GM15510 (cell line): ENCODE measurements around the gene FRMPD1.

Experiments
- POLR2A ChIP-seq: IDR thresholded peaks from 3 replicates; pipeline ENCODE4 v1.6.1; 2011; ENCODE audit warnings: borderline replicate concordance; ENCODE audit not compliant: insufficient read length; ENCODE audit errors: extremely low read depth

FRMPD1 gene

DNA sequence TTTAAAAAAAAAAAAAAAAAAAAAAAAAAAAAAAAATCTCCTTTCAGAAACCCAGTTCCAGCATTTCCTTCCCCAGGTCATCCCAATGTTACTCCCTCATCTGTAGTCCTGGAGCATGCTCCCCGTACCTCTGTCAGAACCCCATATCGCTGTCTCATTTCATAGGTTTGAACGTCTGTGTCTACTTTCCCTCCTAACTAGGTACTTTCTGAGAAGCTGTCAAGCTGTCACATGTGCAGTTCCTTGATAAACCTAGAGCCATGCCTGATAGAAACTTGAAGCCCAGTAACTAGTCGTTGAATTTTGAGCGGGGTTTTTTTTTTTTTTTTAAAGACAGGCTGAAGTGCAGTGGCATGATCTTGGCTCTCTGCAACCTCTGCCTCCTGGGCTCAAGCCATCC, 118.6 kb downstream of the FRMPD1 start:
- no peak for TF ChIP-seq POLR2A

DNA sequence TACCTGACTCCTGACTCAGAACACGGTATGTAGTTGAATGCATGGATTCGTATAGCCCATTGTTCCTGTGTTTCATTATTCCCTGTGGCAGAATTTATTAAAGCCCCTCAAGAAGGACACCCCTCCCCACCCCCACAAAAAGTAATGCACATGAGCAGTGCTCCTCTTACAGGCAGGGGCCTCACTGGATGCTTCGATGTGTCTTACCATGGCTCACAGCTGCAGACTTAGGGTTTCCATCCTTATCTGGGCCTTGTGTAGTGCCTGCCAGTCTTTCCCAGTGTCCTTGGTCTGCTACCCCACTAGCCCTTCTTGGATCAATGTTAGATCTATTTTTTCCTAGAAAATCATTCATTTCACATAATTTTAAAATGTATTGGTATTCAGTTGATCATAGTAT, 119.2 kb downstream of the FRMPD1 start:
- no peak for TF ChIP-seq POLR2A

DNA sequence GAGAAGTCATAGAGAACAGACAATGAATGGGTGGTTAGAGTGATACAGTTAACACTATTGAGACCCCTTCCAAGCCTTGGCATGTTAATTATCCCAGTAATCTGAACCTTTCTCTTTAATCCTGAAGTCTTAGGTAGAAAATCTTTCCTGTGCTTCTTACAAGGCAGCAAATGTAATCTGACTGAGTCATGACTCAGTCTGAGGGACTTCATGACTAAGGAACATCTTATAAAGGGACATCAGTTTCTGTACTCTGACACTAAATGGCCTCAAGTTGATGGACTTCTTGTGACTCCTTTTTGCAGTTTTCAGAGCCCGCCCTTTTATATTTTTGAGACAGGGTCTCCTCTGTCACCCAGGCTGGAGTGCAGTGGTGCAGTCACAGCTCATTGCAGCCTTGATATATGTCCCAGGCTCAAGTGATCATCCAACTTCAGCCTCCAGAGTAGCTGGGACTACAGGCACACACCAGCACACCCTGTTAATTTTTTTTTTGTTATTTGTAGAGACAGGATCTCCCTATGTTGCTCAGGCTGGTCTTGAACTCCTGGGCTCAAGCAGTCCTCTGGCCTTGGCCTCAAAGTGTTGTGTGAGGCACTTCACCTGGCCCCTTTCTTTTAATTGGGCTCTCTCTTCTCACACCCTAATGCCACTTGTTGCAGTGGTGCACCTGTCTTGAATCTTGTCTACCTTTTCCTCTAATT, 124.6 kb downstream of the FRMPD1 start:
- TF ChIP-seq POLR2A = no peak

DNA sequence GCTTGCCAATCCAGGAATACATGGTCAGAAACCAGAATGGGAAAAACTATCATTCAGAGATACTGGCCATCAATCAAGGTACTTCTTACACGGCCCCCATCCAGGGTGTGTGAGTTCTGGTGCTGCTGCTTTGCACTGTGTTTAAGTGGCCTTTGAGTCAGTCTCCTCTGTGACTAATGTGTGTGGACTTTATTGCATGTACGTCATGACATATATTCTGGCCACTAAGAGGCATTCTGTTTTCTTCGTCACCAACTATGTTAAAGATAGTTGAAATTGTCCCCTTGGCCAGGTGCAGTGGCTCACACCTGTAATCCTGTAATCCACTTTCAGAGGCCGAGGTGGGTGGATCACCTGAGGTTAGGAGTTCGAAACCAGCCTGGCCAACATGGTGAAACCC, 125.6 kb downstream of the FRMPD1 start:
- TF ChIP-seq POLR2A = no peak

DNA sequence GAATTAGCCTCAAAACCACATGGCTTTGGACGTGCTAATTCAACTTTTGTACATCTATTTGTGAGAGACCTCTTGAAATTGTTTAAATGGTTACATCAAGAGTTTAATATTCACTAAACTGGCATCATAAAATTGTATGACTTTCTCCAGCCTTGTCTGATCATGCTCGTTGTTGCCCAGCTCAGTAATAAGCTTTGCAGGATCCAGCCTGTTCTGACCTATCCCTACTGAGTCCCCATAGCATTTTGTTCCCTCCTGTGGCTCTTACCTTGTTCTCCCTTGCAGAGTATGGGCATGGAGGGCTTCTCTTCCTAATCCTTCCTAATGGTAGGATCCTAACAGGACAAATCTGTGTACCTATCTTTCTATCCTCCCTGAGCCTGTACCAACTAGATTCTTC, 127.8 kb downstream of the FRMPD1 start:
- TF ChIP-seq POLR2A = no peak

DNA sequence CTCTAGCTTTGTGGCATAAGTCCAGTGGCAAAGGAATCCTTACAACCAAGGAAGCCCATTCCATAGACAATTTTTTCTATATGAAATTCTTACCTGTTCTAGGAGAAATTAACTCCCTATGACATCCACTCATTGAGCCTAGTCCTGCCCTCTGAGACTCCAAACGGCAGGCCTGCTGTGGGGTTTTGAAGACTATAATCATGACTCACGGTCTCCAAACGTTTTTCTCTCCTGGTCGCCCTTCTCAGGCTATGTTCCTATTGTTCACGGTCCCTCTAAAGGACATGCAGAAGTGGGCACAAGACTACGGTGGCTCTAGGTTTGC, 133.5 kb downstream of the FRMPD1 start:
- TF ChIP-seq POLR2A = no peak

DNA sequence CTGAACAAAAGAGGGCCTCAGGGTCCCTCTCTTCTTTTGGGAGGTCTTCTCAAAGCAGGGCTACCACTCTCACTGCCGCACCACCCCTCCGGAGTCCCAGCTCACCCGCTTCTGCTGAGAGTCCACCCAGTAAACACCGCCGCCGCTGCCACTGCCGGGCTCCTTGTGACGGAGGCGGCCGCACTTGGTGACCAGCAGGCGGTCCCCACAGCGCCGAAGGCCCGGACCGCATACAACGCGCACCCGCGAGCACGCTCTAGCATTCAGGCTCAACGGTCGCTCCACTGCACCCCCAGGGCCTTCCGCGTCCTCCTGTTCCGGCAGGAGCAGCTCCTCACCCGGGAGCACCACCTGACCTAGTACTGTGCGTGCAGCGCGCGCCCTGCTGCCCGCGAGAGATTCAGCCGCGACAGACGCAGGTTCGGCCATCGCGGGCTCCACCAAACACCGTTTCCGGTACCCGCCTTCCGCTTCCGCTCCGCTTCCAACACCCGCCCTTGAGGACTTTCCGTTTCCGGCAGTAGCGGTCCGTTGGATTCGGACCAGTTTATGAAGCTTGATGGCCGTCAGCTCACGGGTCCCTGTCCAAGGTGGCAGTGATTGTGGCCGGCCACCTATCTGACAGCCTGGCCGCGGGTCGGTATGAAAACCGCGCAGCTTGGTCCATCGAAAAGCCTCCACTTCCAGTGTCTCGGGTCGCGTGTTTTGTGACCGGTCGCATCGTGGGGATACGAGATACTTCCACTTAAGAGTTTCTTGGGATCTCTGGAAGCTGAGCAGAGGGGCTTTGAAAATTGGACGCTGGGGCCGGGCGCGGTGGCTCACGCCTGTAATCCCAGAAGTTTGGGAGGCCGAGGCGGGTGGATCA, 134.1 kb downstream of the FRMPD1 start, which contains the start of gene EXOSC3:
EXOSC3 (minus strand) TSS at position 449 of the 868 bp plus-strand sequence; CDS start at position 429, 20 bp downstream.
- peak; percentile 95 for TF ChIP-seq POLR2A

DNA sequence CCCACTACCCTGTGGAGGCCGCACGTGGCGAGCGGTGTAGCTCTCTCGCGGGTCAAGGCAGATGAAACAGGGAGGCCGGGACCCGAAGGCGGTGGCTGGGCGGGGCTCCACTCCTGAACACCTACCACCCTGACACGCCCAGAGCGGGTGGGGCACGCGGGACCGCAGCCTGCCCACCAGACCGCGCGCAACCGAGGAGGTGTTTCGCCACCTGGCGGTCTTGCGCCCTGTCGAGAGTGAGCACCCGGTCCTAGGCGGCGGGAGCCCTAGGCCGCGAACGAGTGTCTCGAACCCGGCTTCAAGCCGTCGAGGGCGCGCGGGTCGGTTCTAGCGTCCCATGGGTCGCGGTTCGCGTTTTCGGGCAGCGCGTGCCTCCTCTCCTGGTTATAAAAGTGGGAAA, 136.3 kb downstream of the FRMPD1 start:
- TF ChIP-seq POLR2A = no peak

DNA sequence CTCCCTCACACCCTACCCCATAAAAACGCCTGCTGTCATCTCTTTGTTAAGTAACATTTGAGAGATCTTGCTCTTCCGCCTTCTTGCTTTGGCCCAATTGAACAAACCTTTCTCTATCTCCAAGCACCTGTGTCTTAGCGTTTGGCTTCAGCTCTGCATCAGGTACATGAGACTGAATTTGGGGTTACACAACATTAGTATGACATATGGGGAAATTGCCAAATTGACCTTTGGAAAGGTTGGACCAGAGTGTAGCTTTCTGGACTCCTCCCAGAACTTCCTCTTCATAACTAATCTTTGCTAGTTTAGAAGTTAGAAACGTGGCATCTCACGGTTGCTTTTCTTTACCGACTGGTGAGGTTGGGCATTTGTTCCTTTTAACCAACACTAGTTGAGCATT, 137.6 kb downstream of the FRMPD1 start:
- no peak for TF ChIP-seq POLR2A

DNA sequence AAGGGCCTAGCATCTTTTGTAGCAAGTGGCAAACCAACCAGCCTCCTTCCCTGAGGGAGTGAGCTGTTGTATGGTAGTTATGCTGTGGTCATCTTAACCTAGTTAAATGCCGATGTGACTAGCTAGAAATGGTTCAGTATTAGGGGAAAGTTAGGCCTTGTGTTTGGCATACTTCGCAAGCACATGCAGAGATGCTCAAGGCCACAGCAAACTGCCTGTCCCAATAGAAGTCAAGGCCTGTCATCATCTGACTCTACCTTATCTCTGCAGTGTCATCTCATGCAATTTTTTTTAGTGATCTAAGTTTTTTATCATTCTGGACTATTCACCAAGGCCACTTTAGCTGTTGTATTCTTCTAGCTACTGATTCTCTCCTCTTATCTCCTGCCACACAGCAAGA, 139.3 kb downstream of the FRMPD1 start:
- no peak for TF ChIP-seq POLR2A

DNA sequence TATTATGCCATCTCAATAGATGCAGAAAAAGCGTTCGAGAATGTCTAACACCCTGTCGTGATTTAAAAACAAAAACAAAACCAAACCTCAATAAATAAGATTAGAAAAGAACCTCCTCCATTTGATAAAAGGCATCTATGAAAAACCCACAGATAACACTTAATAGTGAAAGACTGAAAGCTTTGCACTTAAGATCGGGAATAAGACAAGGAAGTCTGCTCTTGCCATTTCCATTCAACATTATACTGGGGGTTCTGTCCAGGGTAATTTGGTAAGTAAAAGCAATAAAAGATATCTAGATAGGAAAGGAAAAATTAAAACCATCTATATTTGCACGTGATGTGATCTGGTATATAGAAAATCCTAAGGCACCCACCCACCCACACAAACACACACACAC, 141.4 kb downstream of the FRMPD1 start:
- TF ChIP-seq POLR2A = no peak

DNA sequence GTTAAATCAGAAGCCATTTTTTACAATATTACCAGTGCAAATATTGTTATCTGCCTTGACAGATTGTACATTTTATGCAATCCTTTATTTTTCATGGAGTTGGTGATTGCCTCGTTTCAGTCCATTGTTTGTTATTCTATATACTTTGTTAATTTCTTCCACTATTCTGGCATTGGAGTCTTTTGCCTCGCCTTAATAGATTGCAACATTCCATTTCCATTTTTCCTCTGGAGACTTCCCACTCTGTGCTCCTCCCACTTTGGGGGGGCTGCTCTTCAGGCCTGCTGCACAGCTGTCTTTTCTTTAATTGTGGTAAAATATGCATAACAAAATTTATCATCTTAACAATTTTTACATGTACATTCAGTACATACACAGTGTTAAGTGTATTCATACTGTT, 145.5 kb downstream of the FRMPD1 start:
- no peak for TF ChIP-seq POLR2A
